Mesenteric fat pad (tissue), 1 donor: ENCODE results near the gene BANF2. TPM values are rescaled to one million over a fixed set of nuclear protein-coding genes. Genes with fewer than 3 reads are reported as not detected.
"Not testable (repeated sequence)": the region's sequence is repeated elsewhere in the genome, so short reads cannot be mapped to it uniquely, and the experiment has no call there.

ENCODE experiments used
- DNase-seq: peaks from one replicate; pipeline ENCODE4 v3.0.0-alpha.2; 2020; ENCODE audit warnings: low spot score
- long read RNA-seq: library from polyadenylated mRNA; unstranded; transcript quantifications from one replicate; pipeline ENCODE4 v2.0.0, GENCODE V29; 2020
- total RNA-seq: library from RNA; stranded (reverse); fragmentation: NEBNext Ultra II Directional; extraction: Animal tissue kit (Norgen Biotek cat#: 25700); gene quantifications from one replicate; pipeline ENCODE4 v1.2.1, GENCODE V29; 2021
- donor health status: DM: yes; HTN: yes; CAD: no.

Gene BANF2
- total RNA-seq = not detected
- long read RNA-seq = 0 reads

DNA sequence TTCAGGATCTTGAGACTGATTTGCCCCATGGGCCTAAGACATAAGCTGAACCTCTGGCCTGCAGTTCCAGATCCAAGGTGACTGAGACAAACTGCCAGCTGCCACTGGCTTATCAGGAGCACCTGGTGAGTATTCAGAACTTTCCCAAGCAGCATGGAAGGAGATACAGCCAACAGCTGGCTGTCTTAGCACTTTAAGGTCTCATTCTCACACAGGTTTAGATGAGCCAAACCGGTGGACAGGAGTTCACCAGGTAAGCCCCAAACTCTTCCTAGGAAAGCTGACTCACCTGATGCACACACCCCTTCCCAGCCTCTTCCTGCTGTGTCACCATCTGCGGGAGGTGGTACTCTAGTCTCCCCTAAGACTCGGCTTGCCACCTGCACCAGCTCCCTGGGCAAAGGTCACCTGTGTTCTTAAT is at the start of gene BANF2:
TSS of gene BANF2 (plus strand) at position 36 of the 421 bp plus-strand sequence. CDS start 25,060 bp downstream, outside the sequence.
- no peak for DNase-seq

DNA sequence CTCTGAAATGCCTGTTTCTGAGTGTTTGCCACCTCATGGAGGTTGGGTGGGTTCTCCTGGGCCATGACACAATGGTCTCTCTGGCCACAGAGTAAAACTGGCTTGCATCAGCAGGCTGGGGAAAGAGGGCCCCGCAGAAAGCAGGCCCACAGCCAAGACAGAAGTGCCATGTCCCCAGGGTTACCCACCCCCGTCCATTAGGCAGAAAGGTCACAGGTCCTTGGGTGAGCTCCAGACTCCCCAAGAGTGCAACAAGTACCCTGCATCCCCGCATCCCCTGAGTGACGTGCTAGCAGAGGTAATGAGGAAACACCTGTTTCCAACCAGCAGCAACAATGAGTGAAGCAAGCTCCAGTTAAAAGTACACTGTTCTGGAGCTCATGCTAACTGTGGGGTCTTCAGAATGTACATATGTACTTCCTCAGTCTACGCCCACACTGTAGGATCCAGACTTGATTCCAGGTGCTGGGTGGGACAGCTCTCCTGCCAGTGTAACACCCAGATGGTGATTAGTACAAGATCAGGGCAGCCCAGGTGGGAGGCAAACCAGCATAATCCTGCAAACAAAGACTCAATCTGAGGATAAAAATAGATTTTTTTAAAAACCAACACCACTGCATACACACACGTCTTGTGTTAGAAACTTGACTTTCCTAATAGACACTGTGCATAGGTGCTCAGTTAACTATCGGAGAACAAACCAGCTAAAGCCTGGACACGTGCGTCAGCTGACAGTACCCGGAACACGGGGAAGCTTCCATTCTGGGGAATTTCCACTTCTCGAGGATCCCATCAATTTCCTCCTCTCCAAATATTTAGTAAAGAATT is 49.3 kb upstream of the BANF2 start:
- DNase-seq = peak; percentile 87

DNA sequence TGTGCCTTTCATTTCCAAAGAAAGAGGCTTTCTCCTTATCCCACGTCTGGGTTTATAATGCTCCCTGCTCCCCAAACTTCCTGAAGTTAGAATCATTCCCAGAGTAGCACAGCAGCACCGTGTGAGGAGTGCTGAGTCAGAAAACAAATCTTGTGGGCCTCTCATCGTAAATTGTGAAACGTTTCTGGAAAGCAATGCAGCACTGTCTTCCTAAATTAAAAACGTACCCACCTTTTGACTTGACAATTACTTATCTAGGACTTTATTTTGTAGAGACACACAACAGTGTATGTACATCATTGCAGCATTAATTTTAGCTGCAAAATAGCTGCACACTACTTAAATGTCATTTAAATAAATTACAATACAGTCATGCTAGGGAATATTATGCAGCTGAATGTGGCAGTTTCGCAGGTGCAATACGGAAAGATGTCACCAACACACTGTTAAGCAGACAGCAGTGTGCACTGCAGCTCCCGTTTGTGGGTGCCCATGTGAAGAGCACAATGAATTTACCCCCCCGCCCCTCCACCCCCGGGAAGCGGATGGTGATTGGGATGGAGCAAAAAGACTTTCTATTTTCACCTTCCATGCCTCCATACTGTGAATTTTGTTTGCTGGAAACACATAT is 48.5 kb upstream of the BANF2 start:
- no peak for DNase-seq

DNA sequence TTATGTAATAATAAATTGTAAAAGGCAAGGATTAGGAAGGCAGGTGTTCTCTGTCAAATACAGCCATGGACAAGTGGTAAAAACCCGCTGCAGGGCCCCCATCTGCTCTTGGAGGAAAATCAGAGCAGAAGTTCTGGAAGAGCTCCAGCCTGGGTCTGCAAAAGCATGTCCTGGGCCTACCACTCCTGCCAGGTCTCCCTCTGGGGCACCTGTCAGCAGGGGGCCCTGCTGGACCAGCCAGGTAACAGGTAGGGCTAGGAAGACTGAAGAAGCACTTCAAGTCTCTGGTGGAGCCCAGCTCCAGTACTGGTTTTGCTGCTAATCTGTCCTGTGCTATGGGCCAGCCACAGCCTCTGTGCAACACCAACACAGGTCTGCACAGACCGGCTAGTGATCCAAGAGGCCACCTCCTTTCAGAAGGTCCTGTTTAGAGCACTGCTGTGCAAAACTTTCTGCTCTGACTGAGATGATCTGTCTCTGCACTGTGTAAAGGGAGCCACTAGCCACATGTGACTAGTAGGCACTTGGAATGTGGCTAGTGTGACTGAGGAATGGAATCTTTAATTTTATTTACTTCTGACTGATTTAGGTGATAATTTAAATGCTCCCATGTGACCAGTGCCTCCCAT is 47.9 kb upstream of the BANF2 start:
- peak; percentile 65 for DNase-seq

DNA sequence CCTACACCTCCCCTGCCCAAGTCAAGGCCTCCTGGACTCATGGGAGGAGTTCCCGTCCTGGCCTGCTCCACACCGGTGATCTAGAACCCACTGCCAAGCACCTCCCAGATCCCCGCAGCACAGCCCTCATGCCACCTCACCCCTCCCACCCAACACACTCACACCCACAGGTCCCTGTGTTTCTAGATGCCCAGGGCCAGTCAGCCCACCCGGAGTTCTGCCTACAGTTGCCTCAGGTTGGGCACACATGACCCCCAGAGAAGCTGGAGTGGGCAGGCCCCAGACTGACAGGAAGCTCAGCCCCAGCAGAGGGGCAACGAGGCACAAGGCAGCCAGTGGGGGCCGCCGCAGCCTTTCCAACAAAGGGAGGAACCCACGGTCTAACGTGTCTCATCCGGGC is 47.4 kb upstream of the BANF2 start:
- DNase-seq = peak; percentile 87

DNA sequence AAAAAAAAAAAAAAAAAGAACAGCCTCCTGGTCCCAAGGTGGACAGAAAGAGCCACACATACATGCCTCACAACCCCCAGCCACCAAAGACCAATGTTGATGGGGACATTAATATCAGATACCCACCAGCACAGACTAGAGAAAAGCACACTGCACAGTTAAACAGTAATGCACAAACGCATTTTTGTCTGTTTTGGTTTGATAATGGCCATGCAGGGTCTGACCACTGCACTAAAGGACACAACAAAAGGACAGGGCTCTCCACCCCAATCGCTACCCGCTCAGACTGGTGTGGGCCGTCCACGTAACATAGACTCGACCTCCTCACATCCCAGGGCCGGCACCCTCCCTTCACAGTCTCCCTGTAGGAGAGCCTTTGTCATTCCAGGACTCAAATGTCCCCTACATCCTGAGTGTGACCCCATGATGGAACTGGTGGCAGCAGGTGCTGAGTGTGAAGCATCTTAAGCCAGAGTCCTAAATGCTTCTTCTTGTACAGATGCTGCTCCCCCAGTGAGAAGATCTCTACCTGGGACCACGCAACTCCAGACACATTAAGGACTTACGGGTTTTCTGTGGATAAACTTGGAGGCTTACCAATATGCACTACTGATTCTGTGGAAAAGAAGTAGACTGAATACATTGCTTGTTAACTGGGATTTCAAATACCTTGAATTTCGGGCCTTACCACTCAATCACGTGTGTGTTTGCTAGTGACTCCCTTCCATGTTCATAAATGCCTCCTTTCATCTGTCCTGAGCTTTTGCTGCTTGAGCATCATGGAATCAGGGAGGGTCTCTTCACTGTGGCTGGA is 45.7 kb upstream of the BANF2 start:
- DNase-seq = peak; percentile 83

DNA sequence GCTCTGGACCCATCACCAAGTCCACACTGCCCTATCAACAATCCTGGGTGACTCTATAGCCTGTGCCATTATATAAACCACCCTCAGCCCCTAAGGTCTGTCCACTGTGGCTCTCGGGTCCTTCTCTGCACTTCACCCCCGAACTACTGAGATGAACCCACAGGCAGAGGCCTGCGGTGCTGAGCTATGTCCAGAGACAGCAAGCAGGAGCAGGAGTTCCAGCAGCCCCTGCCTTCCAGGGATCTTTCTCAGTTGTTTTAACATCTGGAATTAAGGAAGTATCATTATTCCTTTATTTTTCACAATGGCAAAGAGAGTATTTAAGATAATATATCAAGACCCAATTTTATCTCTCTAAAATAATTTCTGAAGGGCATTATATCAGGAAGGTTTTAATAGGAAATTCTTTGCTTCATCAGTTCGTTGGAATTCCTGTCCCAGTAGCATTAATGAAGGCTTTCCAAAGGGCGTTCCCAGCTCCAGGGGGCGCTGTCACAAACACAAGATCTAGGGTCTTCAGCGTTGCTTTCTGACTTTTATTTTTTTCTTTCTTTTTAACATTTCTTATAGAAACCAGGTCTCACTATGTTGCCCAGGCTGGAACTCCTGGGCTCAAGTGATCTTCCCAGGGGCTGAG is 45.0 kb upstream of the BANF2 start:
- DNase-seq = peak; percentile 74

DNA sequence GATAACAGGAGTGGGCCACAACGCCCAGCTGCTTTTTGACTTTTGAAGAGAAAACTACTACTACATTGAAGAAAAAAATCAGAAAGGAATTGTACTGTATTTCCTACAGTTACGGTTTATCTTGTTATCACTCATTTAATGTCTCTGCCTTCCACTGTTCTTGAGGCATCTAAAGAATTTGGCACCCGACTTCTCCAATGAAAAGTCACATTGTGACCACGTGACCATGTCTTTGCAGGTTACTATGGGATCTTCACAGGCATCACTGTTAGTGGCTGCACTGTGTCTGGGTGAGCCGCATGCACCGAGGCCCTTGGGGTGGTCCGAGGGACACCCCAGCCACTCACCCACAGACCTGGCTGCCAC is 44.5 kb upstream of the BANF2 start:
- DNase-seq = no peak

DNA sequence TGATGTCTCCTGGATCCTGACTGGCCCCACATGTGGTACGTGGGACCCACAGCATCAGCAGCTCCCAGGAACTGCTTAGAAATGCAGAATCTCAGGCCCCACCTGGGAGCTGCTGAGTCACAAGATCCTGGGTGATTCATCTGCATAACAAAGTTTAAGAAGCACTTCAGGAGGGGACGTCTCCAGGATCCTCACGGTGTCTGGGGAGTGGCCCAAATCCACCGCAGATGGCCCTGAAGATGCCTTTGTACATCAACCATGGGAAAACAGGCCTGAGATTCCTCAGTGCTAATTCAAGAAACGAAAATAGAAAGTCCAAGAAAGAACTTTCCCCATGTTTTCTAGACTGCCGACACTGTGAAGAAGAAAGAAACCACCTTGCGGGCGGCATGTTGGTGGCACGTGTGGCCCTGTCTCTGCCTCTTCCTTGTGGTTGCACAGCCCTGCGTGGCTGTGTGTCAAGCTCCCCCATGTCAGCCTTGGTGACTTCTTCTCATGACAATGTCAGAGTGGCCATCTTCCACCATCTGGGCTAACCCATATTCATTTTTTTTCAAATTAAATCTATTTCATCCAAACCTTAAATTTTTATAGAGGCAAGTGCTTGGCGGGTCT is 43.8 kb upstream of the BANF2 start:
- no peak for DNase-seq

DNA sequence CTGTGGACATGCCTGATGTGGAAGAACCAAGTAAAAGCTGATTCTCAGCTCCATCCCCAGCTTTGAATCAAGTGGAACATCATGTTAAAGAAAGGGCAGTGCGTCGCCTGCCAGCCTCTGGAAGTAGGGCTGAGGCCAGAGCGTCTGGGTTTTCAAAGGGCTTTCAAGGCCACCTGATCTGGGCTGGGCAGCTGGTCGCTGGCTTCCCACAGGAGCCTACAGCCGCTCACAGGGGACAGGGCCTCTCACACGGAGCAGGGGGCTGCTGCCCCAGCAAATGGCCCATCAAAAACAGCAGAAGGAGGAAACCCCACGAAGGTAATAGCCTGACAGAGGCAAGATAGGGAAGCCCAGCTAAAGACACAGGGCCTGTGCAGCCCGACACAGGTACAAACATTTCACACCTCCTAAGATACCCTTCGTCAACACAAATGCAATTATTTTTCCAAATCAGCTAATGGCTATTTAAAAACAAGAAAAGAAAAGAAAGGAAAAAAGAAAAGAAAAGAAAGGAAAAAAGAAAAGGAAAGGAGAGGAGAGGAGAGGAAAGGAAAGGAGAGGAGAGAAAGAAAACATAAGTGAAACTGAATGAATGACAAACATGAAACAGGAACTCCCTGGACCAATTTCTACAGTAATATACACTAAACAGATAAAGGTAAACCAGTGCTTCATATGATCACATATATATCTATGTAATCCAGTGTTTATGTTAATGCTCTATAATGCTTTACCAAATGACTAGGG is 42.5 kb upstream of the BANF2 start:
- peak; percentile 83 for DNase-seq

DNA sequence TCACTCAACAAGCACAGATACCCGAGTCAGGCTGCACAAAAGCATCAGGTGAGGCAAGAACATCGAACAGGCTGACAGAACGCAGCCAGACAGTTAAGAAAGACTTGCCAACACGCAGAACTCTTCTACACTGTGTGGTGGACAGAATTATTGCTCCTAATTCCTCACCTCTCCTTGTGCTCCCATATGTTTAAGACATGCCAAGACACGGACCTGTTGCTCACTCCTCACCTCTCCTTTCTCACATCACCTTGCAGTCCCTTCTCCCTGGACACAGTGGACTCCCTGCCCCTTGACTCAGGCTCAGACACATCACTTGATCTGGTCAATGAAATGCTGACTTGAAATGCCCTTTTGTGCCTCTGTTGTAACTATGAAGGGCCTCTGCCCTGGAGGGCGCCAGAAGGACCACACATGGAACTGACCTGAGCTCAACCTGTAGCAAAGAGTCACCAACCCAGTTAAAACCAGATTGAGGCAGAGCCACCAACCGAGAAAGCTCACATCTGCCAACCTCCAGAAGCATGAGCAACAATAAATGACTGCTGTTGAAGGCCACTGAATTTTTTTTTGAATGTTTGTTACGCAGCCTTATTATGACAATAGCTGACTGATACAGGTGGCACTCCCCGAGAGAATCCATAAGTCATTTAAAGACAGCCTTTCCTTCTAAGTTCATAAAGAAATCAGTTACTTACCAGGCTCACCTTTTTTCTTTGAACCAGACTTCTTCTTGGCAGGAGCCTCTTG is 41.7 kb upstream of the BANF2 start:
- DNase-seq = no peak

DNA sequence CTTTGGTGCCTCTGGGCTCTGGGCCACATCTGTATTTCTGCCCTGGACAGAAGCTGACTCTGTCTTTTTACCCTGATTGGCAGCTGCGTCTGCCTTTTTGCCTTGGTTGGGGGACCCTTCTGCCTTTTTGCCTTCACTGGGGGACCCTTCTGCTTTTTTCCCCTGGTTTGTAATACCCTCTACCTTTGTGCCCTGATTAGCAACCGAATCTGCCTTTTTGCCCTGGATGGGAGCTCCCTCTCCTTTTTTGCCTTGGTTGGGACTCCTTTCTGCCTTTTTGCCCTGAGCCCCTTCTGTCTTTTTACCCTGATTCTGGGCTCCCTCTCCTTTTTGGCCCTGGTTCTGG is 41.1 kb upstream of the BANF2 start:
- DNase-seq = peak; percentile 43

DNA sequence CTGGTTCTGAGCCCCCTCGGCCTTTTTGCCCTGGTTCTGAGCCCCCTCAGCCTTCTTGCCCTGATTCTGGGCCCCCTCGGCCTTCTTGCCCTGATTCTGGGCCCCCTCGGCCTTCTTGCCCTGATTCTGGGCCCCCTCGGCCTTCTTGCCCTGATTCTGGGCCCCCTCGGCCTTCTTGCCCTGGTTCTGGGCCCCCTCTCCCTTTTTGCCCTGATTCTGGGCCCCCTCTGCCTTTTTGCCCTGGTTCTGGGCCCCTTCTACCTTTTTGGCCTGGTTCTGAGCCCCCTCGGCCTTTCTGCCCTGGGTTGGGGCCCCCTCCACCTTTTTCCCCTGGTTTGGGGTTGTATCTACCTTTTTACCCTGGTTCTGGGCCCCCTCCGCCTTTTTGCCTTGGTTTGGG is 40.4 kb upstream of the BANF2 start:
- not testable (repeated sequence) for DNase-seq

DNA sequence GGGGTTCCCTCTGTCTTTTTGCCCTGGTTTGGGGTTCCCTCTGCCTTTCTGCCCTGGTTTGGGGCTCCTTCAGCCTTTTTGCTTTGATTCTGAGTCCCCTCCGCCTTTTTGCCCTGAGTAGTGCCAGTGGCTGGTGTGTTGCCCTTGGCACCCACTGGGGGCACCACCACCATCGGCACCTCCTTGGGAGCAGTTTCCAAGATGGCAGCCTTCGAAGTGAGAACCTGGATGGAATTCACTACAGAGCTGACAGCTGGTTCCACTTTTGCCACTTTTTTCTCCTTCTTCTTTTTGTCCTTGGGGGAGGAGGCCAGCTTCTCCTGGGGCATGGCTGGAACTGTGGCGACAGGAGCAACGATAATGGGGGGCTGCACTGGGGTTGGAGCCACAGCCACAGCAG is 40.0 kb upstream of the BANF2 start:
- peak; percentile 67 for DNase-seq

DNA sequence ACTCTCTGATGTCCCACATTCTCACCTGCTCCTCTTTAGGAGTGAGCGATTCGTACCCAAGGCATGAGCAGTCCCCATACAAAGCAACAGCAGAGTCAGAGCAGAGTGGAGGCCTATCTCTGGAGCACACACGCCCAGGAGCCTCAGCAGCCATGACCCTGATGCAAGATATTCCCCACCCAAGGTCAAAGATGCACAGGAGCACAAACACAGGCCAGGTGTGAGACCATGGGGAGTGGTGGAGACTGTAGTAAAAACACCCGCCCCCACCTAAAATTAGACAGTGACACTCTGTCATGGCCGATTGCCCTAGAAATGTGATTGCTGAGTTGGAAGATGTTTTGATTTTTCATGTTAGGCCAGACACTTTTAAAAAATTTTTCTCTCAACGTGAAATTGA is 39.1 kb upstream of the BANF2 start:
- no peak for DNase-seq

DNA sequence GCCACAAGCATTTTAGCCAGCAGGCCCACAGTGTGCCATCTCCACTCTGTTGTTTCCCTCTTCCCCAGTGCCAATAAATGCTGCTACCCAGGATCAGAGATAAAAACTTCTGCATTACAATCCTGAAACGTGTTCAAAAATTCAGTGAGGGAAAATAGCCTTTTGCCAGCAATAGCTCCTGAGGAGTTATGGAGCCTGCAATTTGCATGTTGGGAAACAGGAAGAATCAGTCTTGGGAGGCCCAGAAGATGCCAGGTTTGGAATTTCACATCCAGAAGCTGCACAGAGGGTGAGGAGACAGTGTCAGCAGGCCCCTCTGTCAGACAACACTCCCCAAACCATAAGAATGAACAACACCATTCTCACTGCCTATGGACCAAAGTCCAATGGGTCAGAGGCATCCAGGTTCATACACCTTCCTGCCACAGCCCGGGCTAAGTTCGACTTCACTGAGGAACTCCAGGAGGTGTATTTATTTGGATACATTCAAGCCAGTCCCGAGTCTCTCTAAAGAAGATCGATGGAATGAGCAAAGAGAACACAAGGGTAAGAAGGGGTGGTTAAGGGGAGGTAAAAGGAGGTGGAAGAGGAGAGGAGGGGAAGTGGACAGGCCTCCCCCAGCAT is 38.5 kb upstream of the BANF2 start:
- DNase-seq = peak; percentile 57

DNA sequence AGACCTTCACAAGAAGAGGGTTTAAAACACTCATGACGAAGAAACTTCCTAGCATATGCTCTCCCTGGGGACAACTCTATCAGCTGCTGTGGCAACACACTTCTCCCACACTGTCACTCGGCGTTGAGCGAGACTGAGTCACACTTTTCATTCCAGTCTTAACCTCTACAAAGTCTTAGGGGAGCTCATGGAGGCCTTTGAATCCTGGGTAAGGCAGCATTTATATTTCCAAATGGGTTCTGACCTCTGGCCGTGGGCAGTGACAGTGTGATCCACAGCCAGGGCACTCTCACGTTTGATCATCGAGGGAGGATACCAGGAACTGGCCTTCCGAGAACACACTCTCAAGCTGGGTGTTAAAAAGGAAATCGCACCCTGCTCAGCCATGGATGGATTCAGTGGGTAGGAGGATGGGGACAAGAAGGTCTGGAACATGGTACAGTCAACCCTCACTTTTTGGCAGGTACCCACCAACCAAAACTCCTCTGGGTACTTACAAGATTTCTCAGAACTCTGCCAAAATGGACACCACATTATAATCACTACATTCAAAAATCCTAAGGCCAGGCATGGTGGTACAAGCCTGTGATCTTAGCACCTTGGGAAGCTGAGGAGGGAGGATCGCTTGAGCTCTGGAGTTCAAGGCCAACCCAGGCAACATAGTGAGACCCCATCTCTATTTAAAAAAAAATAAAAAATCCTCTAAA is 37.3 kb upstream of the BANF2 start:
- peak; percentile 86 for DNase-seq

DNA sequence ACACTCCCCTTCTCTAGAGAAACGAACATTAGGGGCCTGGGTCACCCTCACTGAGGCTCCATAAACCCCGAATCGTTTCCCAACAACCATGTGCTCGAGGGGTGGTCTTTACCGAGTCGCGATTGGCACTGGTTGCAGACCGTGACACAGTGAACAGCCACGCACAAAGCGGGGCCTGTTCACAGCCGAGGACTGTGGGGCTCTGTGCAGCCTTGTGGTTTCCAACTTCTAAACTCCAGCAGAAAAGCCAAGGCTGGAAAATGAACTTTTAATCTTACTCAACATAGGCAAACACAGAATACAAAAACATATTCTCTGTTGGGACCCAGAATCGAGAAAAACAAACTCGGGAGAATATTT is 36.7 kb upstream of the BANF2 start:
- DNase-seq = peak; percentile 62
